Ishikawa (cell line): ENCODE results near the gene TUBB6.

Experiments
- CEBPB ChIP-seq: IDR thresholded peaks from 2 replicates; pipeline ENCODE4 v1.6.1; 2012
- CREB1 ChIP-seq: IDR thresholded peaks from 2 replicates; pipeline ENCODE4 v1.6.1; 2012; ENCODE audit warnings: low read depth
- EGR1 ChIP-seq: IDR thresholded peaks from 2 replicates; pipeline ENCODE4 v1.6.1; 2012
- EP300 ChIP-seq: IDR thresholded peaks from 2 replicates; pipeline ENCODE4 v1.6.1; 2012; ENCODE audit warnings: borderline replicate concordance
- FOXM1 ChIP-seq: IDR thresholded peaks from 2 replicates; pipeline ENCODE4 v1.6.1; 2012; ENCODE audit warnings: low read depth, borderline replicate concordance
- MAX ChIP-seq: IDR thresholded peaks from 2 replicates; pipeline ENCODE4 v1.6.1; 2012
- NFIC ChIP-seq: IDR thresholded peaks from 2 replicates; pipeline ENCODE4 v1.6.1; 2012
- RAD21 ChIP-seq: IDR thresholded peaks from 2 replicates; pipeline ENCODE4 v1.6.1; 2012; ENCODE audit warnings: low read depth
- REST ChIP-seq: IDR thresholded peaks from 2 replicates; pipeline ENCODE4 v1.6.1; 2012; ENCODE audit warnings: low read depth, mild to moderate bottlenecking
- TAF1 ChIP-seq: IDR thresholded peaks from 2 replicates; pipeline ENCODE4 v1.6.1; 2012; ENCODE audit warnings: low read depth, mild to moderate bottlenecking
- TCF12 ChIP-seq: IDR thresholded peaks from 2 replicates; pipeline ENCODE4 v1.6.1; 2012; ENCODE audit warnings: low read depth
- TEAD4 ChIP-seq: IDR thresholded peaks from 2 replicates; pipeline ENCODE4 v1.6.1; 2012
- USF1 ChIP-seq: IDR thresholded peaks from 2 replicates; pipeline ENCODE4 v1.6.1; 2012
- YY1 ChIP-seq: IDR thresholded peaks from 2 replicates; pipeline ENCODE4 v1.6.1; 2012; ENCODE audit warnings: low read depth
- ZBTB7A ChIP-seq: IDR thresholded peaks from 2 replicates; pipeline ENCODE4 v1.6.1; 2012; ENCODE audit warnings: low read depth

Gene TUBB6

GRCh38 chr18:12324991-12325725 is 17.1 kb downstream of the TUBB6 start:
- TF ChIP-seq EGR1 (no peak), FOXM1 (no peak), CREB1 (no peak), USF1 (no peak), CEBPB (no peak), TEAD4 (no peak)

GRCh38 chr18:12325726-12326245 is 17.7 kb downstream of the TUBB6 start:
- TF ChIP-seq FOXM1 (no peak), NFIC (no peak), TAF1 (no peak), REST (no peak), MAX (no peak), CREB1 (no peak), CEBPB (no peak), TEAD4 (no peak), YY1 (no peak), ZBTB7A (no peak), USF1 (no peak), EGR1 (no peak), TCF12 (no peak), RAD21 (no peak)

GRCh38 chr18:12326711-12327460 is 18.8 kb downstream of the TUBB6 start:
- TF ChIP-seq EGR1: no peak
- no peak for TF ChIP-seq TCF12
- no peak for TF ChIP-seq EP300
- no peak for TF ChIP-seq ZBTB7A
- no peak for TF ChIP-seq MAX
- TF ChIP-seq CEBPB: no peak
- TF ChIP-seq TEAD4: no peak
- TF ChIP-seq USF1: no peak
- no peak for TF ChIP-seq NFIC
- no peak for TF ChIP-seq YY1
- no peak for TF ChIP-seq FOXM1
- no peak for TF ChIP-seq REST
- TF ChIP-seq CREB1: no peak
- no peak for TF ChIP-seq RAD21
- no peak for TF ChIP-seq TAF1

- TF ChIP-seq USF1 (0 out of 2 replicates have a peak, but pooled peaks have one; percentile 3), FOXM1 (no peak), EGR1 (no peak), CEBPB (peak; percentile 34; the same call in 1 of the 2 replicates), CREB1 (no peak), REST (no peak), NFIC (no peak), ZBTB7A (no peak), EP300 (no peak; the same call in 1 of the 2 replicates), TCF12 (0 out of 2 replicates have a peak, but pooled peaks have one; percentile 29), YY1 (0 out of 2 replicates have a peak, but pooled peaks have one; percentile 37), TAF1 (no peak), RAD21 (peak; percentile 67), TEAD4 (peak; percentile 66), MAX (peak; percentile 65)
Measured at GRCh38 chr18:12327510-12328178, 19.6 kb downstream of the TUBB6 start.
